MM.1S (cell line): ENCODE measurements around the gene MRTFA.

ENCODE experiments used
- DNase-seq: peaks from one replicate; pipeline ENCODE4 v3.0.0-alpha.2; 2015
- H2AFZ ChIP-seq: fragments of 300-600 bp; sonication (generic); 2 replicates; pipeline ENCODE4 v1.6.0; 2016; ENCODE audit warnings: antibody characterized with exemption, low read length
- H3F3A ChIP-seq: fragments of 300-600 bp; sonication (generic); 2 replicates; pipeline ENCODE4 v1.6.1; 2016; ENCODE audit warnings: mild to moderate bottlenecking, antibody characterized with exemption, low read length, moderate library complexity, mixed read lengths; ENCODE audit not compliant: insufficient read depth
- H3K27ac ChIP-seq: fragments of 300-600 bp; sonication (generic); 2 replicates; pipeline ENCODE4 v1.5.1; 2016; ENCODE audit warnings: mild to moderate bottlenecking, low read length
- H3K27me3 ChIP-seq: fragments of 300-600 bp; sonication (generic); replicated peaks from 2 replicates; pipeline ENCODE4 v1.6.0; 2016; ENCODE audit warnings: low read length; ENCODE audit not compliant: insufficient read depth
- H3K36me3 ChIP-seq: fragments of 300-600 bp; sonication (generic); replicated peaks from 2 replicates; pipeline ENCODE4 v1.6.1; 2016; ENCODE audit warnings: mild to moderate bottlenecking, low read length, mixed read lengths; ENCODE audit not compliant: insufficient read depth
- H3K4me1 ChIP-seq: fragments of 300-600 bp; sonication (generic); 2 replicates; pipeline ENCODE4 v1.6.1; 2016; ENCODE audit warnings: low read length, mixed read lengths
- H3K4me2 ChIP-seq: fragments of 300-600 bp; sonication (generic); 2 replicates; pipeline ENCODE4 v1.6.0; 2016; ENCODE audit warnings: low read depth, low read length
- H3K4me3 ChIP-seq: fragments of 300-600 bp; sonication (generic); 2 replicates; pipeline ENCODE4 v1.5.1; 2016; ENCODE audit warnings: low read length, mixed read lengths
- H3K79me2 ChIP-seq: fragments of 300-600 bp; sonication (generic); 2 replicates; pipeline ENCODE4 v1.6.1; 2016; ENCODE audit warnings: mixed run types, low read length, mixed read lengths
- H3K9ac ChIP-seq: fragments of 300-600 bp; sonication (generic); 2 replicates; pipeline ENCODE4 v1.6.1; 2016; ENCODE audit warnings: low read length, mixed read lengths
- H3K9me2 ChIP-seq: fragments of 300-600 bp; sonication (generic); replicated peaks from 2 replicates; pipeline ENCODE4 v1.6.1; 2016; ENCODE audit warnings: mild to moderate bottlenecking, low read length, mixed read lengths; ENCODE audit not compliant: insufficient read depth
- H3K9me3 ChIP-seq: fragments of 300-600 bp; sonication (generic); replicated peaks from 2 replicates; pipeline ENCODE4 v1.6.1; 2016; ENCODE audit warnings: mild to moderate bottlenecking, low read length, mixed read lengths; ENCODE audit not compliant: insufficient read depth
- H4K20me1 ChIP-seq: fragments of 300-600 bp; sonication (generic); 2 replicates; pipeline ENCODE4 v1.6.1; 2016; ENCODE audit warnings: mild to moderate bottlenecking, low read length, moderate library complexity, mixed read lengths; ENCODE audit not compliant: insufficient read depth
- CTCF ChIP-seq: fragments of 300-600 bp; sonication (generic); IDR thresholded peaks from 2 replicates; pipeline ENCODE4 v1.5.1; 2016; ENCODE audit warnings: antibody characterized with exemption, low read length, mixed read lengths
- EZH2 ChIP-seq: fragments of 300-600 bp; sonication (generic); optimal IDR thresholded peaks from 2 replicates; pipeline ENCODE3; 2017; ENCODE audit warnings: low read depth, mild to moderate bottlenecking, antibody characterized with exemption, low read length, mixed read lengths
- EZH2phosphoT487 ChIP-seq: fragments of 300-600 bp; sonication (generic); IDR thresholded peaks from 2 replicates; pipeline ENCODE4 v1.6.1; 2018; ENCODE audit warnings: antibody characterized with exemption, low read length

MRTFA gene

DNA sequence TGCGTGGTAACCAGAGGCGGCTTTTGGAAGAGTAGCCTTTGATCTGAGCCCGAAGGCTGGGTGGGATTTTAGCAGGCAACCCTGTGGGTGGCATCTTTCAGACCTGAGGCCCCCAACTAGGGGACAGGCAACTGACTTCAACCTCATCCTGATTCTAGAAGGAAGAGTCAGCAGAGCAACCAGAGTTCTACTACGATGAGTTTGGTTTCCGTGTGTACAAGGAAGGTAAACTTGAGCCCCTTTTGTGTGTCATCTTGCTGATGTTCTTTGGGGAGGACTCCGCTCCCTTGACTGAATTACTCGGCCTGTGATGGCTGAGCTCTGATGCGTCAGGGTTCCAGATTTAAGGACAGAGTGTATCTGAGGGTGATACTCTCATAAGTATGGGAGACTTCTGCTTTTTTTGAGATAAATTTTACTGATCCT, 234.5 kb downstream of the MRTFA start:
- H3K27ac ChIP-seq = no peak overlapping the region
- H3K4me2 ChIP-seq = no peak overlapping the region
- H4K20me1 ChIP-seq = no peaks in the 10 kb centered on the region
- TF ChIP-seq EZH2phosphoT487 (no peak), EZH2 (no peak), CTCF (no peak)
- DNase-seq = no peak
- H3K4me1 ChIP-seq = no peaks in the 10 kb centered on the region
- H2AFZ ChIP-seq = no peak overlapping the region
- H3K9me2 ChIP-seq = no peaks in the 10 kb centered on the region
- no peaks in the 10 kb centered on the region for H3K79me2 ChIP-seq
- no peak overlapping the region for H3K9ac ChIP-seq
- H3F3A ChIP-seq = no peaks in the 10 kb centered on the region
- no peaks in the 10 kb centered on the region for H3K9me3 ChIP-seq
- H3K27me3 ChIP-seq = no peaks in the 10 kb centered on the region
- H3K4me3 ChIP-seq = no peak overlapping the region
- H3K36me3 ChIP-seq = no peaks in the 10 kb centered on the region

DNA sequence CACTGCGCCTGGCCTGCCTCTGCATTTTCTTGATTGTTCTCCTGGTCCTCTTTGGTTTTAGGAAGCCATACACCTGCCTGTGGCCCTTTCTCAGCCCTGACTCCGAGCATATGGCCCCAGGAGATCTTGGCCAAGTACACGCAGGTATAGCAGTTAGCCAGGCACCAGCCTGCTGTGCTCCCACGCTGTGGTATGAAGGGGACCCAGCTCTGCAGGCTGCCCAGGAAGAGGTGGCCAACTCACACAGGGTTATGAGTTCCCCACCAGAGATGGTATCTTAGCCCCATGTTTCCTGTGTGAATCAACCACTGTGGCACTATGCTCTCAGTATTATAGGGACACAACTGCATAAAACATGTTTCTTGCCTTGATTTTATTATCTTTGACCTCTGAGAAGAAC, 235.0 kb downstream of the MRTFA start:
- H3K27me3 ChIP-seq = no peaks in the 10 kb centered on the region
- no peaks in the 10 kb centered on the region for H3K79me2 ChIP-seq
- no peak overlapping the region for H3K4me2 ChIP-seq
- TF ChIP-seq EZH2 = no peak
- TF ChIP-seq CTCF = no peak
- TF ChIP-seq EZH2phosphoT487 = no peak
- H3K27ac ChIP-seq = no peak overlapping the region
- no peaks in the 10 kb centered on the region for H3K9me3 ChIP-seq
- no peaks in the 10 kb centered on the region for H3K4me1 ChIP-seq
- H3K36me3 ChIP-seq = no peaks in the 10 kb centered on the region
- DNase-seq = no peak
- no peaks in the 10 kb centered on the region for H4K20me1 ChIP-seq
- no peak overlapping the region for H2AFZ ChIP-seq
- no peaks in the 10 kb centered on the region for H3K9me2 ChIP-seq
- no peak overlapping the region for H3K9ac ChIP-seq
- H3F3A ChIP-seq = no peaks in the 10 kb centered on the region
- H3K4me3 ChIP-seq = no peak overlapping the region

DNA sequence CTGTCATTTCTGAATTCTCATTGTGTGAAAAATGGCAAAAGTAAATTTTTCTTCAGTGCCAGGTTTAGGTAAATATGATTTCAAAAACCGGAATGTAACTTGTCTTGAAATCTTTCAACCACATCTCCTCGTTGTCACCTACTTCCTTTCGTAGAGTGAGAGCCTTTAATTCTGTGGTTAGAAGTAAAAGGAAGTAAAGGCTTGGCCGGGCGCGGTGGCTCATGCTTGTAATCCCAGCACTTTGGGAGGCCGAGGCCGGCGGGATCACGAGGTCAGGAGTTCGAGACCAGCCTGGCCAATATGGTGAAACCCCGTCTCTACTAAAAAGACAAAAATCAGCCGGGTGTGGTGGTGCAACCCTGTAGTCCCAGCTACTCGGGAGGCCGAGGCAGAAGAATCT, 236.4 kb downstream of the MRTFA start:
- H3K9ac ChIP-seq = no peak overlapping the region
- no peaks in the 10 kb centered on the region for H3K27me3 ChIP-seq
- no peak overlapping the region for H3K4me2 ChIP-seq
- H2AFZ ChIP-seq = no peak overlapping the region
- H3K79me2 ChIP-seq = no peaks in the 10 kb centered on the region
- H3K4me1 ChIP-seq = no peaks in the 10 kb centered on the region
- no peak for TF ChIP-seq EZH2
- TF ChIP-seq EZH2phosphoT487 = no peak
- no peak for TF ChIP-seq CTCF
- no peaks in the 10 kb centered on the region for H3K9me2 ChIP-seq
- no peak for DNase-seq
- H3K36me3 ChIP-seq = no peaks in the 10 kb centered on the region
- H3K4me3 ChIP-seq = no peak overlapping the region
- H3K27ac ChIP-seq = no peak overlapping the region
- H3F3A ChIP-seq = no peaks in the 10 kb centered on the region
- H3K9me3 ChIP-seq = no peaks in the 10 kb centered on the region
- H4K20me1 ChIP-seq = no peaks in the 10 kb centered on the region
